Kidney tubule cell (primary cell): ENCODE results near the gene UGDH.

Experiments
- DNase-seq: peaks from one replicate; pipeline ENCODE4 v3.0.0-alpha.2; 2018; ENCODE audit warnings: low spot score

Gene UGDH

DNA sequence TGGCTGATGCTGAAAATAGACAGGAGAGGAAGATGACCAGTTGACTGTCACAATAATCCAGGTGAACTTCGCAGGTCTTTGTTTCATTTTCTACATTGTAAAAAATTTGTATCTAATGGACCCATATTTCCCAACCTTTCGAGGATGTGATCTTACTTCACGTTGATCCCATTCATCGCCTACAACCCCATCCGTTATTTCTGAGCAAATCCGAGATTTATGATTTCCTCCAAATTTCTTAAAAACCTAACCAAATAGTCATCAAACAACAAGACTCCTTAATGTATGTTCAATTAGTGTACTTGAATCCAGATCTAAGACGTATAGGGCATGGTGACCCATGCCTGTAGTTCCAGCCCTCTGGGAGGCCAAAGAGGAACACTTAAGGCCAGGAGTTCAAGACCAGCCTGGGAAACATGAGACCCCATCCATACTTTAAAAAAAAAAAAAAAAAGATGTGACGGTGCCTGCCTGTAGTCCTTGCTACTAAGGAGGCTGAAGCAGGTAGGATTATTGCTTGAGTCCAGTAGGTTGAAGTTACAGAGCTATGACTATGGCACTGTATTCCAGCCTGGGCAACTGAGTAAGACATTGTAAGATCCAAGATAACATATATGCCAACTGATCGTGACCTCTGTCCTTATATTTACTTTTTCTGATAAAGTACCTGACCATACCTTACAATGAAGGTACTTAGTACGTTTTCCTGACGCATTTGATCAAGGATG lies 74.2 kb downstream of the UGDH start:
- DNase-seq = no peak

DNA sequence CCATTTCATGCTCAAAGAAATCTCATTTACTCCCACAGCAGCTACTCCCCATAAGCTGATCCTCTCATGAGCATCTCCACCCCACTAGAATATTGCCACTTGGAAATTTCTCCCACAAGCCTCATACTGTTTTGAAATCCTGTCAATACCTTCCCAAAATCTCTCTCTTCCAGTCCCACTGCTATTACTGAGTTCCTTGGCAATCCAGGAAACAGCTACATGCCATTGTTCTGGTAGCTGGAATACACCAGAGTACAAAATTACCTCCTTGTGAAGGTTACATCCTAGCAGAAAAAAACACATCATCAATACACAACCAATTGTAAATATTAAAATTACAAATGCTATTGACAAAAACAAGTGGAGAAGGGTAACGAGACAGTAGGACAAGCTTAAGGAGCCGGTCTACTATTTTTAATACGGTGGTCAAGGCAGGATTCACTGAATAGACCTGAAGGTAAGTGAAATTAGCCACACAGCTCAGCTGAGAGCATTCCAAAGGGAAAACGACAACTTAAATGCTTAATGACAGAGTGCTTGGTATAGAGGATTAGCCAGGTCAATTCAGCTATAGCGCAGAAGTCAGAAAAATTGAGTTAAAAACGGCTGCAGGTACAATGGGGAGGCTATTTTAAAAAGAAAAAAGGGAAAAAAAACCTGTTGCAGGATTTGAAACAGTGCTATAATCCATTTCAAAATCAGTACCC lies 74.9 kb downstream of the UGDH start:
- no peak for DNase-seq

DNA sequence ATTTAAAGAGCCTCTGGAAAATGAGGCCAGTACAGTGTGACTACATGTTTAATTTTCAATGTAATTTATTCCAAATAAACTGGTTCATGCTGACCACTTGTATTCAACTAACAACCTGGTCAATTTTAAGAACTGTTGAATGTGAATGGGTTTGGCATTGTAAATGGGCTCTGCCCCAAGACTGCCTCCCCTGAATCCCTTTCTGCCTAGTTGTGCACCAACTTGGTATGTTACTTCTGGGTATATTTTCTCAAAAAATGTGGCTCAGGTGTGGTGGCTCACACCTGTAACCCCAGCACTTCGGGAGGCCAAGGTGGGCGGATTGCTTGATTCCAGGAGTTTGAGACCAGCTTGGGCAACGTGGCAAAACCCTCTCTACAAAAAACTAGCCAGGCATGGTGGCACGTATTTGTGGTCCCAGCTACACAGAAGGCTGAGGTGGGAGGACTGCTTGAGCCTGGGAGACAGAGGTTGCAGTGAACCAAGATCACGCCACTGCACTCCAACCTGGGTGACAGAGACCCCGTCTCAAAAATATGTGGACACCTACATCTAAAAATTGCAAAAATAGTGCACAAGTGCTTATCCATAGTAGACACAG lies 75.7 kb downstream of the UGDH start:
- no peak for DNase-seq

DNA sequence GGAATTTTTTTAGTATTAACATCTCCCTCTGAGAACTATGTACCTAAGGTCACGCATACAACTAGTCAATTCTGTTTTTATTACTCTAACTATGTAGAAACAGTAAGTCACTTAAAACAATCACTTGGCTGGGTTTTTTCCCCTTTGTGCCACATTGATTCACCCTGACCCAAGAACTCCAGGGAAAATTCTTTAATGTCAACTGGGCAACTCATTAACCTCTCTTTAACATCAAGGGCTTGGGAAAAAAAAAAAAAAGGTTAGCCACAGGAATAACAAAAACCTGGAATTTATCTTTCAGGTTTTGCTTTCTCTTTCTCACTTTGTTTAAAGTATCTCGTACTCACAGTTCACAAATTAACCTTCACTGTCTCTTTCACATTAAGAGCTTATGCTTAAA lies 76.6 kb downstream of the UGDH start:
- DNase-seq = peak; percentile 82
